Fibroblast of lung (primary cell): Measurements from ENCODE around the gene LGALS7. TPM values are rescaled to one million over a fixed set of nuclear protein-coding genes. Genes with fewer than 3 reads are reported as not detected.
"Not testable (repeated sequence)": the region's sequence is repeated elsewhere in the genome, so short reads cannot be mapped to it uniquely, and the experiment has no call there.

Experiments used
- DNase-seq, 2 donors: peaks; one replicate each; pipeline versions ENCODE4 v3.0.0 to v3.0.0-alpha.2; 2010; ENCODE audit warnings: low read depth in 2 of 2
- H2AFZ ChIP-seq: 2 replicates; pipeline ENCODE4 v1.5.1; 2012; ENCODE audit warnings: low read length, control low read depth, inconsistent platforms
- H3K27ac ChIP-seq: 2 replicates; pipeline ENCODE4 v1.5.1; 2011; ENCODE audit warnings: low read length, control low read depth; ENCODE audit not compliant: insufficient read depth
- H3K27me3 ChIP-seq: 2 replicates; pipeline ENCODE4 v1.5.1; 2011; ENCODE audit warnings: mild to moderate bottlenecking, low read length; ENCODE audit not compliant: control insufficient read depth, insufficient read depth
- H3K36me3 ChIP-seq: 2 replicates; pipeline ENCODE4 v1.5.1; 2011; ENCODE audit warnings: low read length; ENCODE audit not compliant: control insufficient read depth, insufficient read depth
- H3K4me1 ChIP-seq: 2 replicates; pipeline ENCODE4 v1.5.1; 2011; ENCODE audit warnings: low read length; ENCODE audit not compliant: control insufficient read depth, insufficient read depth; ENCODE audit errors: extremely low read depth
- H3K4me2 ChIP-seq: 2 replicates; pipeline ENCODE4 v1.5.1; 2011; ENCODE audit warnings: low read length, control low read depth; ENCODE audit not compliant: insufficient read depth; ENCODE audit errors: extremely low read depth
- H3K4me3 ChIP-seq, 4 experiments: fragments of 200-600 bp in 1 of 4; sonication (generic) in 1 of 4; replicated peaks in 1 of 4; 2 replicates each; pipeline ENCODE4 v1.5.1; 2011 to 2016; ENCODE audit warnings: low read length in 4 of 4, low read depth in 3 of 4, mild to moderate bottlenecking in 3 of 4, control low read depth in 2 of 4, inconsistent platforms in 1 of 4, mixed read lengths in 1 of 4; ENCODE audit not compliant: insufficient read depth in 1 of 4; ENCODE audit errors: control extremely low read depth in 1 of 4
- H3K79me2 ChIP-seq: 2 replicates; pipeline ENCODE4 v1.5.1; 2012; ENCODE audit warnings: mild to moderate bottlenecking, low read length, inconsistent platforms; ENCODE audit not compliant: control insufficient read depth, insufficient read depth
- H3K9ac ChIP-seq: 2 replicates; pipeline ENCODE4 v1.5.1; 2011; ENCODE audit warnings: mild to moderate bottlenecking, low read length, control low read depth; ENCODE audit not compliant: insufficient read depth
- H3K9me3 ChIP-seq: 2 replicates; pipeline ENCODE4 v1.5.1; 2012; ENCODE audit warnings: low read depth, low read length; ENCODE audit not compliant: control insufficient read depth, insufficient read depth
- H4K20me1 ChIP-seq: 2 replicates; pipeline ENCODE4 v1.5.1; 2011; ENCODE audit warnings: low read length; ENCODE audit not compliant: control insufficient read depth, insufficient read depth; ENCODE audit errors: extremely low read depth
- CTCF ChIP-seq, 2 donors: IDR thresholded peaks in 1 of 2; conservative IDR thresholded peaks in 1 of 2; 1 replicate in 1 of 2; 2 replicates in 1 of 2; pipeline ENCODE4 v1.5.1; 2011 to 2012; ENCODE audit warnings: low read length in 2 of 2, control low read depth in 1 of 2, inconsistent platforms in 1 of 2, low read depth in 1 of 2, mild to moderate bottlenecking in 1 of 2
- EZH2 ChIP-seq: IDR thresholded peaks from 2 replicates; pipeline ENCODE4 v1.5.1; 2012; ENCODE audit warnings: low read length, control low read depth, mild to moderate bottlenecking; ENCODE audit errors: missing control alignments
- polyA plus RNA-seq, 2 donors: library from polyadenylated mRNA; depleted of rRNA in 1 of 2; stranded (reverse) in 1 of 2; unstranded in 1 of 2; fragments of >200 nt; gene quantifications; 2 replicates each; pipeline ENCODE4 v1.2.1, GENCODE V29; 2011 to 2012; ENCODE audit warnings: missing spikeins in 1 of 2
- total RNA-seq: library from RNA; depleted of rRNA; stranded (reverse); fragments of >200 nt; gene quantifications from 2 replicates; pipeline ENCODE4 v1.2.1, GENCODE V29; 2014

The LGALS7 gene
- total and polyA plus RNA-seq, 2 donors (not counting 1 experiment from before 2014, with no cell fraction given) = not detected

GRCh38 chr19:38753783-38754182 lies 19.5 kb downstream of the LGALS7 start:
- not testable (repeated sequence) for H3K4me1 ChIP-seq, H3K9ac ChIP-seq, H3K4me2 ChIP-seq, H4K20me1 ChIP-seq, H3K79me2 ChIP-seq, H3K36me3 ChIP-seq, H3K27me3 ChIP-seq, H3K27ac ChIP-seq, H3K4me3 ChIP-seq, H2AFZ ChIP-seq, DNase-seq, H3K9me3 ChIP-seq

GRCh38 chr19:38745316-38745715 lies 28.0 kb downstream of the LGALS7 start:
- no peak overlapping the region for H3K4me3 ChIP-seq
- H4K20me1 ChIP-seq = no peaks in the 10 kb centered on the region
- H3K36me3 ChIP-seq = no peaks in the 10 kb centered on the region
- no peak overlapping the region for H3K9ac ChIP-seq
- no peak overlapping the region for H3K4me2 ChIP-seq
- H3K27me3 ChIP-seq = peaks cover 2% of the 10 kb centered on the region
- no peak overlapping the region for H3K27ac ChIP-seq
- H3K9me3 ChIP-seq = no peaks in the 10 kb centered on the region
- no peaks in the 10 kb centered on the region for H3K4me1 ChIP-seq
- no peak for DNase-seq
- no peak for TF ChIP-seq EZH2
- no peak for TF ChIP-seq CTCF (conservative IDR thresholded peaks at IDR 0.05 in 1 of 2, IDR thresholded peaks at IDR 0.05 in 1 of 2; ENCODE audit: low read depth in 1 of 2, low read length in 2 of 2)
- no peaks in the 10 kb centered on the region for H3K79me2 ChIP-seq
- no peak overlapping the region for H2AFZ ChIP-seq

GRCh38 chr19:38744874-38745273 lies 28.4 kb downstream of the LGALS7 start:
- H3K79me2 ChIP-seq = no peaks in the 10 kb centered on the region
- no peak overlapping the region for H3K9ac ChIP-seq
- no peak overlapping the region for H3K4me3 ChIP-seq
- H3K4me2 ChIP-seq = no peak overlapping the region
- H3K36me3 ChIP-seq = no peaks in the 10 kb centered on the region
- no peak overlapping the region for H2AFZ ChIP-seq
- TF ChIP-seq CTCF (conservative IDR thresholded peaks at IDR 0.05 in 1 of 2, IDR thresholded peaks at IDR 0.05 in 1 of 2; ENCODE audit: low read depth in 1 of 2, low read length in 2 of 2) = no peak
- no peaks in the 10 kb centered on the region for H3K9me3 ChIP-seq
- no peak overlapping the region for H3K27ac ChIP-seq
- no peaks in the 10 kb centered on the region for H4K20me1 ChIP-seq
- no peak for DNase-seq
- H3K27me3 ChIP-seq = no peaks in the 10 kb centered on the region
- no peaks in the 10 kb centered on the region for H3K4me1 ChIP-seq

- no peak within 1 kb of the TSS for H3K27ac ChIP-seq
- no peaks in the 10 kb centered on the region for H3K79me2 ChIP-seq
- TF ChIP-seq EZH2 (no peak), CTCF (conservative IDR thresholded peaks at IDR 0.05 in 1 of 2, IDR thresholded peaks at IDR 0.05 in 1 of 2; ENCODE audit: low read depth in 1 of 2, low read length in 2 of 2) (no peak)
- H3K9ac ChIP-seq = no peak within 1 kb of the TSS
- no peaks in the 10 kb centered on the region for H3K36me3 ChIP-seq
- no peak within 1 kb of the TSS for H3K4me2 ChIP-seq
- H3K4me1 ChIP-seq = no peaks in the 10 kb centered on the region
- H4K20me1 ChIP-seq = no peaks in the 10 kb centered on the region
- no peaks in the 10 kb centered on the region for H3K9me3 ChIP-seq
- H3K4me3 ChIP-seq = no peak within 1 kb of the TSS
- no peak within 1 kb of the TSS for H2AFZ ChIP-seq
- DNase-seq = no peak
- H3K27me3 ChIP-seq = no peaks in the 10 kb centered on the region
These were observed 29.0 kb downstream of the LGALS7 start, which contains the start of gene CAPN12 for GRCh38 chr19:38744298-38744681. TSS of gene CAPN12 (minus strand) at chr19:38744474. CDS start at chr19:38744165, 309 bp downstream.
